KMS-11 (cell line): ENCODE data around the gene TRIM29.

Experiments
- H2AFZ ChIP-seq: fragments of 200-600 bp; sonication (generic); 2 replicates; pipeline ENCODE4 v1.6.1; 2016; ENCODE audit warnings: antibody characterized with exemption, mixed run types, low read depth
- H3K27ac ChIP-seq: fragments of 200-600 bp; sonication (generic); 2 replicates; pipeline ENCODE4 v1.6.1; 2016; ENCODE audit warnings: mild to moderate bottlenecking, mixed run types
- H3K27me3 ChIP-seq: fragments of 200-600 bp; sonication (generic); 2 replicates; pipeline ENCODE4 v1.6.1; 2017; ENCODE audit warnings: mild to moderate bottlenecking, low read depth, mixed run types, moderate library complexity; ENCODE audit not compliant: insufficient read depth
- H3K36me3 ChIP-seq: fragments of 200-600 bp; sonication (generic); 2 replicates; pipeline ENCODE4 v1.6.1; 2017; ENCODE audit warnings: mild to moderate bottlenecking, mixed run types; ENCODE audit not compliant: insufficient read depth
- H3K4me1 ChIP-seq: fragments of 200-600 bp; sonication (generic); 2 replicates; pipeline ENCODE4 v1.6.1; 2016; ENCODE audit warnings: mild to moderate bottlenecking, low read depth, mixed run types; ENCODE audit not compliant: poor library complexity, severe bottlenecking
- H3K4me2 ChIP-seq: fragments of 200-600 bp; sonication (generic); 2 replicates; pipeline ENCODE4 v1.7.0; 2016; ENCODE audit warnings: mild to moderate bottlenecking, mixed run types
- H3K4me3 ChIP-seq: fragments of 200-600 bp; sonication (generic); IDR thresholded peaks from 2 replicates; pipeline ENCODE4 v1.6.1; 2017; ENCODE audit warnings: low read depth, low read length, mixed read lengths; ENCODE audit not compliant: insufficient read depth
- H3K79me2 ChIP-seq: fragments of 200-600 bp; sonication (generic); 2 replicates; pipeline ENCODE4 v1.6.1; 2016; ENCODE audit warnings: low read depth, mixed run types; ENCODE audit not compliant: insufficient read depth
- H3K9ac ChIP-seq: fragments of 200-600 bp; sonication (generic); 2 replicates; pipeline ENCODE4 v1.6.1; 2016; ENCODE audit warnings: mild to moderate bottlenecking, mixed run types
- H4K20me1 ChIP-seq: fragments of 200-600 bp; sonication (generic); 2 replicates; pipeline ENCODE4 v1.6.1; 2016; ENCODE audit warnings: mild to moderate bottlenecking, mixed run types; ENCODE audit not compliant: insufficient read depth
- CTCF ChIP-seq: fragments of 200-600 bp; sonication (generic); conservative IDR thresholded peaks from 2 replicates; pipeline ENCODE4 v1.6.1; 2017; ENCODE audit warnings: low read depth, mild to moderate bottlenecking, antibody characterized with exemption, low read length, moderate library complexity, mixed read lengths

The TRIM29 gene

GRCh38 chr11:120185706-120186455 is 48.0 kb upstream of the TRIM29 start:
- Histone ChIP-seq H3K36me3 (no peaks in the 10 kb centered on the region), H3K27ac (no peak overlapping the region), H4K20me1 (no peaks in the 10 kb centered on the region), H3K27me3 (no peaks in the 10 kb centered on the region), H3K9ac (no peak overlapping the region), H3K4me1 (no peaks in the 10 kb centered on the region), H3K4me2 (no peak overlapping the region), H3K79me2 (no peaks in the 10 kb centered on the region), H2AFZ (no peak overlapping the region), H3K4me3 (no peak overlapping the region)
- TF ChIP-seq CTCF = no peak

- H3K4me3 ChIP-seq = no peak overlapping the region
- H2AFZ ChIP-seq = no peak overlapping the region
- H4K20me1 ChIP-seq = no peaks in the 10 kb centered on the region
- no peaks in the 10 kb centered on the region for H3K4me1 ChIP-seq
- no peak for TF ChIP-seq CTCF
- H3K79me2 ChIP-seq = no peaks in the 10 kb centered on the region
- H3K27ac ChIP-seq = no peak overlapping the region
- no peaks in the 10 kb centered on the region for H3K27me3 ChIP-seq
- no peak overlapping the region for H3K4me2 ChIP-seq
- no peaks in the 10 kb centered on the region for H3K36me3 ChIP-seq
- H3K9ac ChIP-seq = no peak overlapping the region
These were observed 47.2 kb upstream of the TRIM29 start for GRCh38 chr11:120184946-120185705.

GRCh38 chr11:120184371-120184945 is 46.5 kb upstream of the TRIM29 start:
- H3K36me3 ChIP-seq = no peaks in the 10 kb centered on the region
- no peaks in the 10 kb centered on the region for H3K27me3 ChIP-seq
- no peak overlapping the region for H2AFZ ChIP-seq
- no peak overlapping the region for H3K27ac ChIP-seq
- no peak for TF ChIP-seq CTCF
- no peak overlapping the region for H3K9ac ChIP-seq
- no peak overlapping the region for H3K4me3 ChIP-seq
- H3K79me2 ChIP-seq = no peaks in the 10 kb centered on the region
- no peaks in the 10 kb centered on the region for H4K20me1 ChIP-seq
- H3K4me1 ChIP-seq = no peaks in the 10 kb centered on the region
- H3K4me2 ChIP-seq = no peak overlapping the region

- Histone ChIP-seq H3K4me3 (no peak overlapping the region), H3K4me1 (no peaks in the 10 kb centered on the region), H3K79me2 (no peaks in the 10 kb centered on the region), H4K20me1 (no peaks in the 10 kb centered on the region), H3K27me3 (no peaks in the 10 kb centered on the region), H2AFZ (no peak overlapping the region), H3K36me3 (no peaks in the 10 kb centered on the region), H3K9ac (no peak overlapping the region), H3K4me2 (no peak overlapping the region), H3K27ac (no peak overlapping the region)
- TF ChIP-seq CTCF = no peak
These were observed 45.8 kb upstream of the TRIM29 start for GRCh38 chr11:120183701-120184141.
